ENCODE results near the gene OR10G4.
"Not testable (repeated sequence)": the region's sequence is repeated elsewhere in the genome, so short reads cannot be mapped to it uniquely, and the experiment has no call there.

The OR10G4 gene

GRCh38 chr11:124012697-124013096 is at the start of gene OR10G4:
OR10G4 (plus strand) TSS chr11:124012997; CDS start chr11:124015575, 2,578 bp downstream.
- no peak for DNase-seq (ENCODE audit: low read depth, low spot score)
- no peak within 1 kb of the TSS for H3K27ac ChIP-seq

- DNase-seq (ENCODE audit: low read depth, low spot score), result peak; percentile 90
- peak overlapping the region; percentile 98 for H3K27ac ChIP-seq
Observed at GRCh38 chr11:123973816-123974215, 39.0 kb upstream of the OR10G4 start.

GRCh38 chr11:123976770-123977560 is 35.8 kb upstream of the OR10G4 start:
- peak overlapping the region; percentile 97 for H3K27ac ChIP-seq

GRCh38 chr11:123977731-123978347 is 35.0 kb upstream of the OR10G4 start, which contains the start of gene OR10S1:
OR10S1 (minus strand) TSS chr11:123977781; CDS start chr11:123977664, 117 bp downstream.
- peak; percentile 90 for DNase-seq (ENCODE audit: low read depth, low spot score)
- peak within 1 kb of the TSS; percentile 97 for H3K27ac ChIP-seq

More at GRCh38 chr11:123976770-123977560, 35.8 kb upstream of the OR10G4 start:
- no peak for DNase-seq (ENCODE audit: low read depth, low spot score)

- no peak for DNase-seq (ENCODE audit: low read depth, low spot score)
- H3K27ac ChIP-seq, result peak overlapping the region; percentile 97
Observed at GRCh38 chr11:123979311-123979710, 33.5 kb upstream of the OR10G4 start.

GRCh38 chr11:123995119-123995518 is 17.7 kb upstream of the OR10G4 start, which contains the start of gene OR10G6:
OR10G6 (minus strand) TSS chr11:123995161; CDS start chr11:123995161, 0 bp downstream.
- H3K27ac ChIP-seq, result no peak within 1 kb of the TSS
- no peak for DNase-seq (ENCODE audit: low read depth, low spot score)

GRCh38 chr11:124015837-124016236 is 3.0 kb downstream of the OR10G4 start:
- DNase-seq (ENCODE audit: low read depth, low spot score); H3K27ac ChIP-seq: not testable (repeated sequence)

- no peak within 1 kb of the TSS for H3K27ac ChIP-seq
- DNase-seq (ENCODE audit: low read depth, low spot score), result no peak
Observed at GRCh38 chr11:124026498-124026897, 13.7 kb downstream of the OR10G4 start, which contains the start of gene OR10G8. OR10G8 (plus strand) TSS chr11:124026798; CDS start chr11:124029623, 2,825 bp downstream.

- no peak for DNase-seq (ENCODE audit: low read depth, low spot score)
- no peak overlapping the region for H3K27ac ChIP-seq
Observed at GRCh38 chr11:124036666-124037065, 23.9 kb downstream of the OR10G4 start.

GRCh38 chr11:124039557-124039956 is 26.8 kb downstream of the OR10G4 start:
- no peak for DNase-seq (ENCODE audit: low read depth, low spot score)
- no peak overlapping the region for H3K27ac ChIP-seq

GRCh38 chr11:124041254-124041653 is 28.5 kb downstream of the OR10G4 start, which contains the start of gene OR10G7:
OR10G7 (minus strand) TSS chr11:124041325; CDS start chr11:124039001, 2,324 bp downstream.
- no peak for DNase-seq (ENCODE audit: low read depth, low spot score)
- H3K27ac ChIP-seq, result no peak within 1 kb of the TSS

- H3K27ac ChIP-seq, result no peak overlapping the region
- DNase-seq (ENCODE audit: low read depth, low spot score), result no peak
Observed at GRCh38 chr11:124043420-124043819, 30.6 kb downstream of the OR10G4 start.

- no peak for DNase-seq (ENCODE audit: low read depth, low spot score)
- no peak overlapping the region for H3K27ac ChIP-seq
Observed at GRCh38 chr11:124050748-124051147, 38.0 kb downstream of the OR10G4 start.

- DNase-seq (ENCODE audit: low read depth, low spot score), result no peak
- H3K27ac ChIP-seq, result no peak overlapping the region
Observed at GRCh38 chr11:124052966-124053365, 40.2 kb downstream of the OR10G4 start.

Data from epithelial cell of prostate (primary cell).